ENCODE measurements around the gene DLGAP1.

The DLGAP1 gene

DNA sequence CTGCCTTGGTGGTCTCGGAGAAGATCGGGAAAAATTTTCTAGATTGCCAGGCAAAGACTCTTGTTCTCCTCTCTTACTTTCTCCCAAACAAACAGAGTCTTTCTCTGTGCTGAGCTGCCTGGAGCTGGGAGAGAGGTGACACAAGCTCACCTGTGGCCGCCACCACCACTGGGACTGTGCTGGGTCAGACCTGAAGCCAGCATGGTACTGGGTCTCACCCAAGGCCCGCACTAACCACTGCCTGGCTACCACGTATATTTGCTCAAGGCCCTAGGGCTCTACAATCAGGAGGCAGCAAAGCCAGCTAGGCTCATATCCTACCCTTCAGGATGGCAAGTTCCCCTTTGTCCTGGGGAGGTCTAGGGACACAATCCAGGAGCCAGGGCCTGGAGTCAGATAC lies 312.2 kb downstream of the DLGAP1 start:
- Histone ChIP-seq H3K36me3 (ENCODE audit: insufficient read depth, insufficient read length, low read length) (no peaks in the 10 kb centered on the region), H3K27me3 (ENCODE audit: insufficient read depth, insufficient read length) (no peaks in the 10 kb centered on the region)

GRCh38 chr18:4134700-4135099 lies 320.4 kb downstream of the DLGAP1 start:
- Histone ChIP-seq H3K4me1 (ENCODE audit: insufficient read depth, insufficient read length) (no peaks in the 10 kb centered on the region), H3K36me3 (ENCODE audit: insufficient read depth, insufficient read length, low read length) (no peaks in the 10 kb centered on the region), H3K9me3 (ENCODE audit: insufficient read depth, low read length) (no peaks in the 10 kb centered on the region), H3K4me3 (ENCODE audit: insufficient read length, low read depth) (no peak overlapping the region), H3K9ac (ENCODE audit: insufficient read length, low read depth) (no peak overlapping the region), H3K27me3 (ENCODE audit: insufficient read depth, insufficient read length) (no peaks in the 10 kb centered on the region)
- no peak for TF ChIP-seq YY1 (IDR thresholded peaks at IDR 0.05; ENCODE audit: insufficient read depth, insufficient read length)
- TF ChIP-seq ZNF274 (IDR thresholded peaks at IDR 0.05; ENCODE audit: low read depth, low read length): no peak
- TF ChIP-seq SUZ12 (IDR thresholded peaks at IDR 0.05; ENCODE audit: extremely low read depth, insufficient read depth, insufficient read length): no peak
- DNase-seq (ENCODE audit: low read depth, low spot score): no peak

More for the DNA sequence above, 312.2 kb downstream of the DLGAP1 start:
- Histone ChIP-seq H3K9me3 (ENCODE audit: insufficient read depth, low read length) (no peaks in the 10 kb centered on the region), H3K9ac (ENCODE audit: insufficient read length, low read depth) (no peak overlapping the region), H3K4me3 (ENCODE audit: insufficient read length, low read depth) (no peak overlapping the region), H3K4me1 (ENCODE audit: insufficient read depth, insufficient read length) (no peaks in the 10 kb centered on the region)
- DNase-seq (ENCODE audit: low read depth, low spot score): no peak
- TF ChIP-seq YY1 (IDR thresholded peaks at IDR 0.05; ENCODE audit: insufficient read depth, insufficient read length) (no peak), SUZ12 (IDR thresholded peaks at IDR 0.05; ENCODE audit: extremely low read depth, insufficient read depth, insufficient read length) (no peak), ZNF274 (IDR thresholded peaks at IDR 0.05; ENCODE audit: low read depth, low read length) (no peak)

DNA sequence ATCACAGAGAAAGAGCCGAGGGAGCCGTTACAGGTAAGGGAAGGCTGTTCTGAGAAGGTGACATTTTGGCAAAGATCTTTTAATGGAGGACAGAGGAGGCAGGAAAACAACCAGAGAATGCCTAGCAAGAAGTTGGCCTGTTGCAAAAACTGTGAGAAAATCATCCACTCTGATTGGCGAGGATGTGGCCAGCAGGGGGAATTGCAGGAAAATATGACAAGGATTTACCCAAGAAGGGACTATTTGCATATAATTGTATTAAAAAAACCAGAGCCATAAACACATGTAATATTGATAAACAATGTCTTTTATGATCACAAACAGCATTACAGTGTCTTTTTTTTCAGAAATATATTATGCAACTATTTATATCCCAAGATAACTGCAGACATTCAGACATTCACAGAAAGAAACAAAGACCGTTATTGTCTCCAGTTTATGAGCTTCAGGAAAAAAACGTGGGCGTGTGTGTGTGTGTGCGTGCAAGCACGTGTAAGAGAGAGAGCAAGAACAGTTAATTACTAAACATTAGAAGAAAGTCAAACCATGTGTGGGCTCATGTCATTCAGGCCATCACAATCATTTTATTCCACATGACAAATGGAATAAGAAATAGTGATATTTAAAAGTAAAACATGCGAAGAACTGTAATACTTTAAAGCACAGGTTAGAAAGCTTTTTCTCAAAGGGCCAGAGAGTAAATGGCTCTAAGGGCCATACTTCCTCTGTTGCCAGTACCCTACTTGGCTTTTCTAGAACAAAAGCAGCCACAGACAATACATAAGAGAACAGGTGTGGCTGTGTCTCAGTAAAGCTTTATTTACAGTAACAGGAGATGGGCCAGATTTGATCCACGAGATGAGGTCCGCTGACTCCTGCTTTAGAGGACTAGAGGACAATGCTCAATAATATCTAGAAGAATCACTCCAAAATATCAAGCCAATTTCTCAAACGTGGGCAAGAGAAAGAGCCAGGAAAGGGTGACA lies 324.1 kb downstream of the DLGAP1 start:
- no peaks in the 10 kb centered on the region for H3K9me3 ChIP-seq (ENCODE audit: insufficient read depth, low read length)
- no peak for DNase-seq (ENCODE audit: low read depth, low spot score)
- no peak overlapping the region for H3K4me3 ChIP-seq (ENCODE audit: insufficient read length, low read depth)
- H3K27me3 ChIP-seq (ENCODE audit: insufficient read depth, insufficient read length): no peaks in the 10 kb centered on the region
- no peaks in the 10 kb centered on the region for H3K36me3 ChIP-seq (ENCODE audit: insufficient read depth, insufficient read length, low read length)
- TF ChIP-seq ZNF274 (IDR thresholded peaks at IDR 0.05; ENCODE audit: low read depth, low read length) (no peak), YY1 (IDR thresholded peaks at IDR 0.05; ENCODE audit: insufficient read depth, insufficient read length) (no peak), SUZ12 (IDR thresholded peaks at IDR 0.05; ENCODE audit: extremely low read depth, insufficient read depth, insufficient read length) (no peak)
- no peaks in the 10 kb centered on the region for H3K4me1 ChIP-seq (ENCODE audit: insufficient read depth, insufficient read length)
- H3K9ac ChIP-seq (ENCODE audit: insufficient read length, low read depth): no peak overlapping the region

- DNase-seq (ENCODE audit: low read depth, low spot score): no peak
- Histone ChIP-seq H3K36me3 (ENCODE audit: insufficient read depth, insufficient read length, low read length) (no peaks in the 10 kb centered on the region), H3K4me1 (ENCODE audit: insufficient read depth, insufficient read length) (no peaks in the 10 kb centered on the region), H3K27me3 (ENCODE audit: insufficient read depth, insufficient read length) (no peaks in the 10 kb centered on the region), H3K9ac (ENCODE audit: insufficient read length, low read depth) (no peak overlapping the region), H3K4me3 (ENCODE audit: insufficient read length, low read depth) (no peak overlapping the region), H3K9me3 (ENCODE audit: insufficient read depth, low read length) (no peaks in the 10 kb centered on the region)
- TF ChIP-seq SUZ12 (IDR thresholded peaks at IDR 0.05; ENCODE audit: extremely low read depth, insufficient read depth, insufficient read length): no peak
- no peak for TF ChIP-seq YY1 (IDR thresholded peaks at IDR 0.05; ENCODE audit: insufficient read depth, insufficient read length)
- no peak for TF ChIP-seq ZNF274 (IDR thresholded peaks at IDR 0.05; ENCODE audit: low read depth, low read length)
These were observed 328.2 kb downstream of the DLGAP1 start for GRCh38 chr18:4126939-4127338.

GRCh38 chr18:4125627-4126230 lies 329.4 kb downstream of the DLGAP1 start:
- no peak overlapping the region for H3K9ac ChIP-seq (ENCODE audit: insufficient read length, low read depth)
- no peaks in the 10 kb centered on the region for H3K4me1 ChIP-seq (ENCODE audit: insufficient read depth, insufficient read length)

DNA sequence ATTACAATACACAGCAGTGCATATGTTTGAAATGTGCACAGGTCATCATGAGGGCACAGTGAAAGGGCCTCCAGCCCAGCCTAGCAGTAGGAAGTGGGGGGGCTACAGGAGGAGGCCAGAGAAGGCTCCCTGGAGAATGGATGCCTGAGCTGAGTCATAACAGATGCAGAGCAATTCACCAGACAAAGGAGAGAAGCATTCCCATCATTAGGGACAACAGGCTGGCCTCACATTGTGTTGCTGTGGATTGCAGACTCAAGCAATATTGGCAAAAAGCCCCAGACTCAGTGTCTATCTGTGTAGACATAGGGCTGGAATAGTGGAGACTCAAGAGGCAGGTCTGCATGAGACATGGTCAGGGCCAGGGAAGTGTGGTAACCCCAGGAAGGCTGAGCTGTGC lies 329.9 kb downstream of the DLGAP1 start:
- TF ChIP-seq YY1 (IDR thresholded peaks at IDR 0.05; ENCODE audit: insufficient read depth, insufficient read length) (no peak), SUZ12 (IDR thresholded peaks at IDR 0.05; ENCODE audit: extremely low read depth, insufficient read depth, insufficient read length) (no peak), ZNF274 (IDR thresholded peaks at IDR 0.05; ENCODE audit: low read depth, low read length) (no peak)
- peak; percentile 71 for DNase-seq (ENCODE audit: low read depth, low spot score)
- no peaks in the 10 kb centered on the region for H3K4me1 ChIP-seq (ENCODE audit: insufficient read depth, insufficient read length)
- H3K27me3 ChIP-seq (ENCODE audit: insufficient read depth, insufficient read length): no peaks in the 10 kb centered on the region
- H3K36me3 ChIP-seq (ENCODE audit: insufficient read depth, insufficient read length, low read length): no peaks in the 10 kb centered on the region
- H3K9me3 ChIP-seq (ENCODE audit: insufficient read depth, low read length): peaks cover 15% of the 10 kb centered on the region; the same call in 1 of the 2 replicates
- no peak overlapping the region for H3K9ac ChIP-seq (ENCODE audit: insufficient read length, low read depth)
- no peak overlapping the region for H3K4me3 ChIP-seq (ENCODE audit: insufficient read length, low read depth)

More at GRCh38 chr18:4125627-4126230, 329.4 kb downstream of the DLGAP1 start:
- Histone ChIP-seq H3K4me3 (ENCODE audit: insufficient read length, low read depth) (no peak overlapping the region), H3K36me3 (ENCODE audit: insufficient read depth, insufficient read length, low read length) (no peaks in the 10 kb centered on the region), H3K27me3 (ENCODE audit: insufficient read depth, insufficient read length) (no peaks in the 10 kb centered on the region), H3K9me3 (ENCODE audit: insufficient read depth, low read length) (peaks cover 9% of the 10 kb centered on the region; the same call in 1 of the 2 replicates)
- TF ChIP-seq YY1 (IDR thresholded peaks at IDR 0.05; ENCODE audit: insufficient read depth, insufficient read length) (no peak), SUZ12 (IDR thresholded peaks at IDR 0.05; ENCODE audit: extremely low read depth, insufficient read depth, insufficient read length) (no peak), ZNF274 (IDR thresholded peaks at IDR 0.05; ENCODE audit: low read depth, low read length) (no peak)
- DNase-seq (ENCODE audit: low read depth, low spot score): no peak

DNA sequence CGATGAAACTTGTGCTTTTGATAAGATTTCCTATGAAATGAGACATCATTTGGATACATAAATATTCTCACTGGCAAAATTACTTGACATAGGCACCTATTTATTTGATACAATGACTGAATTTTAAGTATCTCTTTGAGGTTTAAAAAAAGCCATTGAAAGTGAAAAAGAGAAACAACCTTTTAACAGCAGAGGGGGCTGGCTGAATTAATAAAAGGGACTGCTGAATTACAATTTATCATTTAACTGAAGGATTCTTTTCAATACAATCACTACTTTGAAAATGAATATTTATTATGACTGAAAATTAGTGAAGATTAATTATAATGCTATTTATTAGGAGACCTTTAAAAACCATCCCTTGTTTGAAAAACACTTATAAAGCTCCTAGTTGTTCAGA lies 335.3 kb downstream of the DLGAP1 start:
- DNase-seq (ENCODE audit: low read depth, low spot score): no peak
- no peaks in the 10 kb centered on the region for H3K4me1 ChIP-seq (ENCODE audit: insufficient read depth, insufficient read length)
- no peak overlapping the region for H3K4me3 ChIP-seq (ENCODE audit: insufficient read length, low read depth)
- no peak for TF ChIP-seq SUZ12 (IDR thresholded peaks at IDR 0.05; ENCODE audit: extremely low read depth, insufficient read depth, insufficient read length)
- no peak for TF ChIP-seq YY1 (IDR thresholded peaks at IDR 0.05; ENCODE audit: insufficient read depth, insufficient read length)
- TF ChIP-seq ZNF274 (IDR thresholded peaks at IDR 0.05; ENCODE audit: low read depth, low read length): no peak
- peaks cover 42% of the 10 kb centered on the region for H3K9me3 ChIP-seq (ENCODE audit: insufficient read depth, low read length)
- H3K9ac ChIP-seq (ENCODE audit: insufficient read length, low read depth): no peak overlapping the region
- H3K36me3 ChIP-seq (ENCODE audit: insufficient read depth, insufficient read length, low read length): no peaks in the 10 kb centered on the region
- H3K27me3 ChIP-seq (ENCODE audit: insufficient read depth, insufficient read length): no peaks in the 10 kb centered on the region
